HG03432 (cell line): ENCODE data around the gene HPX.

ENCODE experiments used
- ATAC-seq: cut with Tn5 transposase; IDR thresholded peaks from one replicate; pipeline ENCODE4 v1.9.1; 2021; ENCODE audit warnings: mild to moderate bottlenecking, moderate library complexity; ENCODE audit not compliant: unreplicated experiment

HPX gene

DNA sequence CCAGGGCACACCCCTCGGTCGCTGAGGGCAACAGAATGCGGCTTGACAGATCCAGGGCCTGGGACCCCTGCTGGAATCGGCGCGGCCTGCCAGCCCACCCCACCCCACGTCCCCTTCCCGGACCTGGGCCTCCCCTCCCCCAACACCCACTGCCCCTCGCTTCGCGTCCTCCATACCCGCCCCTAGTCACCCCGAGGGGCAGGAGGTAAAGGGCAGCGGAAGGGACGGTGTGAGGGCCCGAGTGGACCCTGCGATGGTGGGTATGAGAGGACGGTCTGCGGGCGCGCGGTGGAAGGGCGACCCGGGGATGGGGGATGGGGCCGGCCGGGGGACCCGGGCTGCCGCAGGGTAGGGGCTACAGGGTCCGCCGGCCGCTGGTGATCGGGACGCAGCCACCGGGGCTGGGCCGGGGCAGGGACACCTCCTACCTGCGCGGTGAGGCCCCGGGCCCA lies 22.2 kb downstream of the HPX start:
- ATAC-seq, result peak; percentile 22

DNA sequence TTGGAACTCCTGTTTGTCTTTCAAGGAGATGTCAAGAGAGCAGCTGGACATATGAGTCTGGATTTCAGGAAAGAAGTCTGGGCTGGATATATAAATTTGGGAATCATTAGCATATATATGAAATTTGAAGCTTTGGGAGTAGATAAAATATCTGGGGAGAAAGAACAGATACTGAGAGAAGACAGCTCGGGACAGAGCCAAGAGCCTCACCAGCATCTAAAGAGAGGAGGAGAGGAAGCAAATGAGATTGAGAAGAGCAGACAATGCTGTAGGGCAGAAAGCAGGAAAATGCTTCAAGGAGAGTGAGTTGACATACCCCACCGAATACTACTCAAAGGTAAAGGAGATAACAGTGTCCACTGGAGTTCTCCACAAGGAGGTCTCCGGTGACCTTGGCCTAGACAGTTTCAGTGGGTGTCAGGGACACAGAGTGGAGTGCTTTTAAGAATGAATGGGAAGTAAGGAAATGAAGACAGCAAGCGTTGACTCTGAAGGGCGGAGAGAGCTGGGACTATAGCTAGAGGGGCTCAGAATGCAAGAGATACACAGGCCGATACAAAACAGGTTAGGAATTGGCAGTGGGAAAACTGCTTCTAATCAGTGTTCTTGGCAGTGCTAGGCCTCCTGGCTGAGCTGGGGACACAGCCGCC lies 22.8 kb downstream of the HPX start:
- ATAC-seq, result no peak

DNA sequence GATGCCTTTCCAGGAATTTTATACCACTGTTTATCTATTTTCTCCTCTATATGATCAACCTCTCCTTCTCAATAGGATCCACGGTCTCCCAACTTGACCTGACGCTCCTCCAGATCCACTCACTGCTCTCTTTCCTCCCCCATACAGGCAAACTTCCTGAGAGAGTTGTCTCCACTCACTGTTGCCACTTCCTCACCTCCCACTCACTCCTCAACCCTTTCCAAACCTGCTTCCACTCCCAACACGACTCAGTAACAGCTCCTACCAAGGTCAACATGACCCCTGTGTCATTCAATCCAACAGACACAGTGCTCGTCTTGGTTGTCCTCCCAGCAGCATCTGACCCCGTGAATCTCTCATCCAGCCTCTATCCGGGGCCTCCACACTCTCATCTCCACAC lies 25.0 kb downstream of the HPX start:
- ATAC-seq, result no peak

DNA sequence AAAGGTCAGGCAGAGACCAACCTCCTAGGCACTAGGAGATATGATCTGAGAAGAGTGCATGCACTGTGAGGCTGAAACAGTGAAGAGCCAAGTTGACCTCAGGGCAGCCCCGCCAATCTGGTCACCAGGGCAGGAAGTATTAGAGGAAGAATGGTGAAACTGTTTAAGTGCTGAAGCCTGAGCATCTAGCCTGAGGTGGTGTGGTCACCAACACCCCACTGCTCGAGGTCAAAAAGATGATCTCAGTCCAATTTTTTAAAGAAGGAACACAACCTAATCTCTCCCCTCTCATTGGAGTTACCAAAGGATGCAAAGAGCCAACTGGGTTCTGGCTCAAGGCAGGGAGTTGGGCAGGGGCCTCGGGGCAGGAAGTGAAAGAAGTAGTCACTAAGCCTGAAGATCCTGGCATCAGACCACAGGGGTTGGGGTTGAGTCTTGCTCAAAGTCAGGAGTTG lies 25.9 kb downstream of the HPX start:
- ATAC-seq, result no peak

DNA sequence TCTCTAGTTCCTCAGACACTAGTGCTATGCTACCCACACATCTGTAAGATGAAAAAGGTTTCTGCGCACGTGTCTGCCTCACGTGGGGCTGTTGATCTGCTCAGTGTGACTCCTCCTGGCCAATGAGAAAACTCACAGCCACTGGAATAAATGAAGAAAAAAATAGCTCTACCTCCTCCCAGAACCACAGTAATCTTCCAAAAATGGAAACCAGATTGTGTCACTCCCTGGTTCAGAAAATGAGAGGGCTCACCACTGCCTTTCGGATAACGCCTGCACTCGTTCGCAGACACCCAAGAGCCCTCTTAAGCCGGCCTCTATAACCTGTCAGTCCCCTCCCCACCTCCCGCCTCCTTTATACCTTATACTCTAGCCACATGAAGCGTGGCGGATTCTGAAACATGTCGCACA lies 27.0 kb downstream of the HPX start:
- ATAC-seq, result no peak

DNA sequence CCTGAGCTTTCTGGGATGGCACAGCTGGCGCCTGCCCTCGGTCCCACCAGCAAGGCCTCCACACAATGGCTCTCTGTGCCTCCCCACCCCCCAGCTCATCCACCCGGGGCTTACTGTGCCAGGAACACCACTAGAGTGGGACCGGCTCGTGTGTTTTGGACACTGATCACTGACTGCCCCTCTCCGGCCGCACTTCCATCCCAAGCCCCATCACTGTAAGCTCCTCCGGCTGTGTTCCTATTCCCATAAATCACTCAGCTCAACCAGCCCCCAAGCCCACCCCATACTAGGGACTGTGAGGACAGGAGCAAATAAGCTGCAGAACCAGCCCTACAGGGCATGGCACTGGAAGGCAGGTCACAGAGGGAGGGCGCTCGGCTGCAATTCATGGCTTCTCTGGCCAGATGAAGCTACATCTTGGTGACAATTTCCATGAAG lies 29.2 kb downstream of the HPX start:
- ATAC-seq, result no peak

DNA sequence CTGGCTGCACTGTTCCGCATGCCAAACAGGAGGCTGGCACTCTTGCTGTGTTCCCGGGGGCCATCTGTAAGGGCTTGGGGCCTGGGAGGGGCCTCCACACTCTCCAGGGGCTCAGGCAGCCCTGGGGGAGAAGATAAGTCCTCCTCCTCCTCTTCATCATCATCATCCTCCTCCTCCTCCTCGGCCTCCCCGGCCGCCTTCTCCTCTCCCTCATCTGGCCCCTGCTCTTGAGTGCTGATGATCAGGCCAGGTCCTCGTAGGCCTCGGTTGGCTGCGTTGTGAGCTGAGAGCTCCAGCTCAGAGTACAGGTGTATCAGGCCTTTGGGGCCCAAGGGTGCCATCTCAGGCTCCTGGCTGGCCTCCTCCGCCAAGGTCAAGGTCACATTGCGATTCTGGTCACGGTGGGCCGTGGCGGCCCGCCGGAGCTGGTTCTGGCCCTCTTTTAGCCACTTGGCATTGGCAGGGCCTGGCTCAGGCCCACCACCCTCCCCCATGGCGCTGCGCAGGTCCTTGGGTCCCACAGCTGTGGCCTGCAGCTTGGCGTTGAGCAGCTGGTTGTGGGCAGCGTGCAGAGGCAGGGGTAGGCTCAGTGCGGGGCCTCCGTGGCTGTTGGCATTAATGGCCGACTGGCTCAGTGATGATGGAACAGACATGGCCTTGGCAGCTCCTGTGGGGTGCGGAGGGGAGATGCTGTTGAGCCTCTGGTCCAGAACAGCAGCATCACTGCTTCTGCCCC lies 29.9 kb downstream of the HPX start:
- ATAC-seq, result no peak

DNA sequence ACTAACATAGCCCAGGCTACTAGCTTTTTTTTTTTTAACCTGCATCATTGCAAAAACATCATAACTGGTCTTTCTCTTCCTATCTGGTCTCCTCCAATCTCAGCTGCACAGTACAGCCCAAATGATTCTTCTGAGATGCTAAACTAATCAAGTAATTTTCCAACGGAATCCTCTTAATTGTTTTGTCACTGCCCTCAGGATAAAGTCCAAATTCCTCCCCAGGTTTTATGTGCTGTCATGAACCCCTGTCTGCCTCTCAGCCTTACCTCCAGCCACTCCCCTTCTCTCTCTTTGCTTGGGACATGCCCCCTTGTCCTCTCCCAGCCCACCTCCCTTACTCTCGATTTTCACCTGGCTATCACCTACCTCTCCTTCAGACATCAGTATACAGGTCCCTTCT lies 34.4 kb downstream of the HPX start:
- no peak for ATAC-seq

DNA sequence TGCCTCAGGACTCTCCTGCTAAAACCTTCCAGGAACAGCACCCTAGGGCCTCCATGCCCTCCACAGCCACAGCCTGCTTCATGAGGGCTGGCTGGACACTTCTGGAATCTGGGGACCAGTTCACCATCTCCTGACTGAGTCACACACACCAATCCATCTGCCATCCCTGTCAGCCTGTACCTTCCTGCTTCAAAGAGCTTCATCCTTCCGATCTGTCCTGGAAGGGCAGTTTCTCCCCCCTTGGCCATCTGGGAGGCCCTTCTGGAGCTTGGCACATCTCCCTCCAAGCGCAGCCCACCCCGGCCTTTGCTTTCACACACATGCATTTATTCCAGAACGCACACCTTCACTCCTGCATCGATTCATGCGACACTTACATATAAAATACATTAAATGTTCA lies 34.9 kb downstream of the HPX start:
- no peak for ATAC-seq

DNA sequence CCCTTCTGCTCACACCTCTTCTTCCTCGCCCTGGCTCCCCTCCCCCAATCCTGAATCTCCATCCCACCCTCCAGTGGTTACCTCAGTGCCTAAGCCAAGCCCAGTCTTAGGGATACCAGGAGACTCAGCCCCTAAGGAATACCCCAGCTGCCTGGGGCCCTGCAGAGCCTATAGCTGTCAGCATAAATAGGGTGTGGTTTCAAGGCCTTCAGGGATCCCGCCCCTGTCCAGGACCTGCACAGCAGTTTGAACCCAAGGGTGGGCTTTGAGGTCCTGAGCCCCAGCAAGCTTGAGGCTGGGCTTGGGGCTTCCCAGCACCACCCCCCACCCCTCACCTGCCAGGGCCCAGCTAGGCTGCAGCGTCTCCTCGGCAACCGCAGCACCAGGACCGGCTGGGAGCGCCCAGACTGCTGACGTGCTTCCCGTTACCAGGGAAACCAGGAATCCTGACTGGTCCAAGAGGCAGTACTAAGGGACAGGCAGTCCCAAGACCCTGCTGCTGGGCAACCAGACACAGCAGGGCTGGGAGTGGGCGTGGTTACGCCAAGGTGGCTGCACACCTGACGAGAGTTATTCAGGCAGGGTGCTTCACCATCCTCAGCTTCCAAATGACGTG lies 35.6 kb downstream of the HPX start:
- ATAC-seq, result no peak

DNA sequence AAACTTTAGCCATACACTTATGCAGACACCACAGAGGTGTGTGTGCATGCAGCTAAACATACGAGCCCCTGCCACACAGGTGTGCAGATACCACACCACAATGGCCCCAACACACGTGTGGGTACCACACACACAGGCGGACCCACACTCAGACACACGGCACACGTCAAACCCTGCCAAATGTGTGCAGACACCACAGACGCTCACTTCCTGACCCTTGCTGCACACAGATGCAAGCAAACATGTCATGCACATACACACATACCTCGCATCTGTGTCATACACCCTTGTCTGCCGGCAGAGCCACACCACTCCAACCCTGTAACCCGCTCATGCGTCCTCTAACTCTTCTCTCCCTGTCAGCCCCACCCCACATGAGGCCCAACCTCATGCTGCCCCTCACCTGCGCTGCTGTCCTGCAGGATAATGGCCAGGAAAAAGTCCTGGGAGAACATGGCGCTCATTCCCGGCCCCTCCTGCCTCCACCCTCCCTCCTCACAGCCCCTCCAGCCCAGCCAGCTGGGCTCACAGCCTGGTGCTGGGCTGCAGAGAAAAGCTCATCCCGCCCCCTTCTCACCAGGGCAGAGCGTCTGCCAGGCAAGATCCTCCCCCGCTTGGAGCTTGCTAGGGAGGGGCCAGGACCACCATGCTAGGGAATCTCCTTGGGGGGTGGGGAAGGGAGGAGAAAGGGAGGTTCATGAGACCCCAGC lies 36.3 kb downstream of the HPX start:
- no peak for ATAC-seq

DNA sequence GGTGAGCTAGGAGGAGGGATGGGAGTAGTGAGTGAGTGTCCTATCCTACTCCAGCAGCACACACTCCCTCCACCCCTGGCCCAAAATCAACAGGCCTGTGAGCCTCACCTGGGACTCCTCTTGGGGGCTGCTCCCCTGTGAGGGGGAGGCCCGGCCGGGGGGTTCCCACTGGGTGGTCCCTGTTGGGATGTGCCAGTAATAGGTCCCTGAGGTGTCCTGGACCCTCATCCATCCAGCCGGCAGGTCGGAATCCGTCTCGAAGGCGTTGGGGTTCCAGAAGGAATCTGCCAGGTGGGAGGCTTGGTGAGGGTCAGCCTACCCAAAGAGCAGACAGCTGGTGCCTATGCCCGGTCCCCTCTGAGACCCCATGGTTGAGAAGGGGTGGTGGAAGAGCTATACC lies 37.2 kb downstream of the HPX start:
- ATAC-seq, result no peak

DNA sequence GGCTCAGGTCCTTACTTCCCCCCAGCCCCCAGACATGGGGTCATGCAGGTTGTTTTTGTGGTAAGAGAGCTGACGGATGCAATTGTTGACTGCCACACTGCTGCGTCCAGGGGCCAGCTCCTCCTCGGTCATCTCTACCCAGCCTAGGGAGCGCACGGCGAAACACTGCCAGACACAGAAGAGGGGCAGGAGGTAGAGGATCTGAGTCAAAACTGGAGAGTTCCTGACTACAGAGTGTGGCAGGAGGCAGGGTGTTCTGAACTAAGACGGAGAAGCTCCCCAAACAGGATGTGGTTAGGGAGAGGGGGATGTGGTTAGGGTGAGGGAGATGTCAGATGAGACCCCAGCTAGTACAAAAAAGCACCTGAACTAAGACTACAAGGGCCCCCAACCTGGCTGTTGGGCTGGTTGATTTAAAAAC lies 38.2 kb downstream of the HPX start:
- ATAC-seq, result peak; percentile 97

DNA sequence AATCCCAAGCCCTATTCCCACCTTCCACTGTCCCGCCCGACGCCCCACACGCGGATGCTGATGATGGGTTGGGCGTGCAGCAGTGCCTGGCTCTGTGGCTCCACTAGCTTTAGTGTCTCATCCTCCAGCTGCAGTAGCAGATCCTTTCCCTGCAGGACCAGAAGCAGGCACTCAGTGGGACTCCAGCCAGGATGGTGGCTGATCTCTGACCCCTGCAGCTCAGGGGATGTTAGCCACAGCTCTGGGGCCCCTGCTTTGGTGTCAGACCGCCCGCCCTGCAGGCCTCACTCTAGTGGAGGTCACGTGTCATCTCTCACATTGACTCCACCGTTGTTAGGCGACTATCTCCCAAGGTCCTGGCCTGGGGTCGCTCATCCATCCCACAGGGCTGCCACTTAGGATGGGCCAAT lies 38.7 kb downstream of the HPX start:
- ATAC-seq, result peak; percentile 33

DNA sequence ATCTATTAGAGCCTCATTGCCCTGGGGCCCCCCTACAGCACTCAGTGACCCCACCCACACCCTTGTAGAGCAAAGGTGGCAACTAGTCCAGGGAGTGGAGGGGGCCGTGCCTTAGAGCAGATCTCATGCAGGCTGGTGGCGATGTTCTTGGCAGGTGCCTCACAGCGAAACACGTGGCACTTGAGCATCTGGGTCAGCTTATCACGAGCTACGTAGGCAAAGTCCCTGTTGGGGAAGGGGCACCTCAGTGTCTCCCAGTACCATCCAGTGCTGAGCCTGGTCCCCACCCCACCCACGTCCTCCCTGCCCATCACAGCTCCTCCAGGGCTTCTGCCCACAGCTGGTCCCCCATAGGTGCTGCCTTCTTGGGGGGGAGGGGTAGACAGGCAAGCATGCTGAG lies 39.3 kb downstream of the HPX start:
- ATAC-seq, result no peak

DNA sequence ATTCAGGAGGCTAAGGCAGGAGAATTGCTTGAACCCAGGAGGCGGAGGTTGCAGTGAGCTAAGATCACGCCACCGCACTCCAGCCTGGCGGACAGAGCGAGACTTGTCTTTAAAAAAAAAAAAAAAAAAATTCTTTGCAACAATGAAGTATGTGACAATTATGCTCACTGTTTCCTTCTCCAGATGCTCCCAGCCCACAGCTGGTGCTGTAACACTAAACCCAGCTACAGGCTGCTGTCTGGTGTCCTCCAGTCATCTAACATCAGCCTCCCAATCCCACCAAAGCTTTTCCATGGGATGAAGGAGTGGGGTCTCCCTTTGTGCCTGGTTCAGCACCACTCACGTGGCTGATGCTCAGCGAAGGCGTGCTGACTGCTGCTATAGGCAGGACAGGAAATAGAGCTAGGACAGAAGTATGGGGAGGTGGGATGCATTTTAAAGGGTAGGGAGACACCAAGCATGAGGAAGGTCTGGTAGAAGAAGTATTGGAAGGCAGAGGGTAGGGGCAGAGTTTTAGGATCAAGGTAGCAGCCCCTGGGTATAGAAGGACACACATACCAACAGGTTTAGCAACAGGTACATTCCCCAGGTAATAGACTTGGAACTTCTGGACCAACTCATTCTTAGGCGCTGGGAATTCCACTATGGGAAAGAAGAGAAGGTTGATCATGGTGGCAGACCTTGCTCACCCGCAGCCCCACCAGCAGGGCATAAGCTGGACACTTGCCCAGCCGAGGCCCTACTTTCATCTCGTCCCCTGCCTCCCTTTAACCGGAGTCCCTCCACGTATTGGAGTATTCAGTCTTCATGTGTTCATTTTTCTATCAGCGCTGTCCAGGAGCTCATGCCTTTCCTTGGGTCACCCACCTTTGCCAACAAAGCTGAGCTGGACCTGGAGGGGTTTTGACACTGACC lies 40.1 kb downstream of the HPX start:
- ATAC-seq, result no peak

DNA sequence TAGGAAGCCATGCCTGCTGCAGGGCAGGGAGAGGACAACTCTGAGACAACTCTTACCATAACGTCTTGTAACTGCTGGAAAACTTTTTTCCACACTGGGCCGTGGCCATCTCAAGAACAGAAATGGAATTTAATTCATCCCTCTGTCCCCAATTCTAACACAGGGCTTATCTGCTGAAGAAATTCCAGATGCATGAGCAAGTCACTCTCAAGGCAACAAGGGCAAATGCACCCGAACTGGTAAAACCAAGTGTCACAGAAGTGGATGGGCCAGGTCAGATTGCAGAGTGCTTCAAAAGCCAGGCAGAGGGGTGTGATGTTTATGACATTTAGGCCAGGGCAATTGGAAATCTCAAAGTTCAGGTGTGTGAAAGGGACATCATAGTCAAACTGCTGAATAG lies 43.2 kb downstream of the HPX start:
- no peak for ATAC-seq

DNA sequence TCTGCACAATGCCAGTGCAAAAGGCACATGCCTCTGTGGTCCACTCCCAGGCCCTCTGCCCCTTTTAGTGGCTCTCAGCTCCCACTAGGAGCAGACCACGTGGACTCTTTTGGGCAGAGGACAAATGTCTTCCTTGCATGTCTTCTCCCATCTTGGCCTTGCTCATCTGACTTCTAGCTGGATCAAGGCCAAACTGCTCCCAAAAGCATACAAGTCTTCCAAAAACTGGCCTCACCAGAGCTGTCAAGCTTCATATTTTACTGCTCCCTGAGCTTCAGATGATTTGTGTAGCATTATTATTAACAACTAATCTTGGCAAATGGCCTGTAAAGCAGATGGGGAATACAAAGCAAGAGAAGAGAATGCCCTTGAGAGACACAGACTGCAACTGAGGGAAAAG lies 43.6 kb downstream of the HPX start:
- no peak for ATAC-seq

DNA sequence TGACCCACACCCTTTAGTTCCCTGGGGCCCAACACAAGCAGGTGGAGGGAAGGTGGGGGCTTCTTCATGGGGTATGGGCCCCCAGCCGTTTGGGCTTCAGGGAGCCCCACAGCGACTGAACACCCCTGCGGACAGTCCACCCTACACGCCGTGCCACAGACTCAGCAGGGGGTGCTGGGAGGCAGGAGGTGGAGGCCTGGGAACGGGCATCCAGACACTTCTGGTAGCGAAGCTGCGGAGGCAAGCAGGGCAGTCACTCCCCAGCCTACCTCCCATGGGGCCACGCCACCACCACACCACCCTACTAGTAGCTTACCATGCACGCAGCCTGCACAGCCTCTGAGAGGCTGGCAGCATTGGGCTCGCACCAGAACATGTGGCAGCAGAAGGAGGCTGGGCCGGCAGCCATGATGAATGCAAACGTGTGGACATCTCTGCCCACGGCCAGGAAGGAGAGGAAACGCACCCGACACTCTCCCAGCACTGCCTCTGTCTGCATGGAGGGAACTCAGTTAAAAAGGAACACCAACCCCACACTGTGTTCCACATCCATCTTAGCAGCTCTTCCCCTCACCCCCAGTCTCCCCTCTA lies 45.2 kb downstream of the HPX start:
- no peak for ATAC-seq
